Umbilical cord (tissue), 2 donors: ENCODE measurements around the gene SOCS1. TPM values are rescaled to one million over a fixed set of nuclear protein-coding genes. Genes with fewer than 3 reads are reported as not detected.

Experiments
- DNase-seq: peaks from one replicate; pipeline ENCODE4 v3.0.0-alpha.2; 2015; ENCODE audit warnings: low spot score
- total RNA-seq: library from RNA; depleted of rRNA; stranded (reverse); fragments of >200 nt; gene quantifications from one replicate; pipeline ENCODE4 v1.2.3, GENCODE V29; 2014; ENCODE audit warnings: low replicate concordance; ENCODE audit not compliant: insufficient read depth

Gene SOCS1
- total RNA-seq, 1 donor from 2014 or later = 16.4 TPM

GRCh38 chr16:11285842-11286241 lies 29.8 kb upstream of the SOCS1 start:
- DNase-seq = no peak

- DNase-seq = peak; percentile 36
Observed at GRCh38 chr16:11283820-11284248, 27.8 kb upstream of the SOCS1 start.

GRCh38 chr16:11280616-11281522 lies 24.9 kb upstream of the SOCS1 start, which contains the start of gene PRM1:
PRM1 (minus strand) TSS chr16:11281330; CDS start chr16:11281238, 92 bp downstream.
- DNase-seq = no peak

- no peak for DNase-seq
Observed at GRCh38 chr16:11278681-11279628, 23.0 kb upstream of the SOCS1 start.

GRCh38 chr16:11277607-11278337 lies 21.8 kb upstream of the SOCS1 start:
- DNase-seq = no peak

GRCh38 chr16:11276896-11277593 lies 21.0 kb upstream of the SOCS1 start:
- no peak for DNase-seq

- no peak for DNase-seq
Observed at GRCh38 chr16:11276143-11276895, 20.3 kb upstream of the SOCS1 start, which contains the start of gene PRM2. PRM2 (minus strand) TSS chr16:11276480; CDS start chr16:11276370, 110 bp downstream.

- DNase-seq = no peak
Observed at GRCh38 chr16:11274964-11275363, 19.0 kb upstream of the SOCS1 start.

- DNase-seq = peak; percentile 50
Observed at GRCh38 chr16:11273721-11274324, 17.8 kb upstream of the SOCS1 start.

- no peak for DNase-seq
Observed at GRCh38 chr16:11272921-11273720, 17.1 kb upstream of the SOCS1 start, which contains the start of gene PRM3. PRM3 (minus strand) TSS chr16:11273629; CDS start chr16:11273595, 34 bp downstream.

- no peak for DNase-seq
Observed at GRCh38 chr16:11272484-11272883, 16.5 kb upstream of the SOCS1 start.

GRCh38 chr16:11271610-11272009 lies 15.6 kb upstream of the SOCS1 start:
- DNase-seq = no peak

GRCh38 chr16:11270602-11271162 lies 14.7 kb upstream of the SOCS1 start:
- no peak for DNase-seq

- no peak for DNase-seq
Observed at GRCh38 chr16:11268921-11269375, 12.9 kb upstream of the SOCS1 start, which contains the start of gene TNP2. TNP2 (minus strand) TSS chr16:11269325; CDS start chr16:11269262, 63 bp downstream.

- DNase-seq = no peak
Observed at GRCh38 chr16:11265124-11265523, 9.1 kb upstream of the SOCS1 start.

GRCh38 chr16:11264155-11264832 lies 8.3 kb upstream of the SOCS1 start:
- DNase-seq = no peak

- no peak for DNase-seq
Observed at GRCh38 chr16:11263737-11264136, 7.7 kb upstream of the SOCS1 start.
